ENCODE measurements around the gene TNFSF18.

Gene TNFSF18

GRCh38 chr1:173042806-173043205, 7.9 kb downstream of the TNFSF18 start:
- H3K4me3 ChIP-seq (ENCODE audit: low read depth in 1 of 2, low read length in 1 of 2) = no peak overlapping the region
- TF ChIP-seq, protein P1, sequence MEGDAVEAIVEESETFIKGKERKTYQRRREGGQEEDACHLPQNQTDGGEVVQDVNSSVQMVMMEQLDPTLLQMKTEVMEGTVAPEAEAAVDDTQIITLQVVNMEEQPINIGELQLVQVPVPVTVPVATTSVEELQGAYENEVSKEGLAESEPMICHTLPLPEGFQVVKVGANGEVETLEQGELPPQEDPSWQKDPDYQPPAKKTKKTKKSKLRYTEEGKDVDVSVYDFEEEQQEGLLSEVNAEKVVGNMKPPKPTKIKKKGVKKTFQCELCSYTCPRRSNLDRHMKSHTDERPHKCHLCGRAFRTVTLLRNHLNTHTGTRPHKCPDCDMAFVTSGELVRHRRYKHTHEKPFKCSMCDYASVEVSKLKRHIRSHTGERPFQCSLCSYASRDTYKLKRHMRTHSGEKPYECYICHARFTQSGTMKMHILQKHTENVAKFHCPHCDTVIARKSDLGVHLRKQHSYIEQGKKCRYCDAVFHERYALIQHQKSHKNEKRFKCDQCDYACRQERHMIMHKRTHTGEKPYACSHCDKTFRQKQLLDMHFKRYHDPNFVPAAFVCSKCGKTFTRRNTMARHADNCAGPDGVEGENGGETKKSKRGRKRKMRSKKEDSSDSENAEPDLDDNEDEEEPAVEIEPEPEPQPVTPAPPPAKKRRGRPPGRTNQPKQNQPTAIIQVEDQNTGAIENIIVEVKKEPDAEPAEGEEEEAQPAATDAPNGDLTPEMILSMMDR (IDR thresholded peaks at IDR 0.05) = no peak
- no peak overlapping the region for H3K27ac ChIP-seq
- H3K9me3 ChIP-seq = no peaks in the 10 kb centered on the region
- H3K36me3 ChIP-seq = no peaks in the 10 kb centered on the region
- no peaks in the 10 kb centered on the region for H3K27me3 ChIP-seq
- no peaks in the 10 kb centered on the region for H3K4me1 ChIP-seq (ENCODE audit: control insufficient read depth in 1 of 2, insufficient read depth in 1 of 2, low read depth in 1 of 2, low read length in 1 of 2)

DNA sequence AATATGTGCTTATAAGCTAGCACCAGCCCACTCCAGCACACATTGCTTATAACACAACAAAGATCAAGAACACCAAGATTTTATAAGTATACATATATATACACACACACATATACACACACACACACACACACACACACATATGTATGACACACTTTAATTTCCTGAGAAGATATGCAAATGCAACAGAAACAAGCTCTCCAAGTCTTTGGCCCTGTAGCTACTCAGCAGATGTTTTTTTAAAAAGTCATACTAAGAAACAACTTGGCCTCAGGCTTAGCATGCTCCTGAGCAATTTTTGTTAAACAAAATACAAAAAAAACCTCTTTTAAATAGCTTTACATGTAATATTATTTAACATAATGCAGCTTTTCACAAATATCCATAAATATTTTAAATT, 11.1 kb downstream of the TNFSF18 start:
- TF ChIP-seq, protein P1 (IDR thresholded peaks at IDR 0.05) = no peak

DNA sequence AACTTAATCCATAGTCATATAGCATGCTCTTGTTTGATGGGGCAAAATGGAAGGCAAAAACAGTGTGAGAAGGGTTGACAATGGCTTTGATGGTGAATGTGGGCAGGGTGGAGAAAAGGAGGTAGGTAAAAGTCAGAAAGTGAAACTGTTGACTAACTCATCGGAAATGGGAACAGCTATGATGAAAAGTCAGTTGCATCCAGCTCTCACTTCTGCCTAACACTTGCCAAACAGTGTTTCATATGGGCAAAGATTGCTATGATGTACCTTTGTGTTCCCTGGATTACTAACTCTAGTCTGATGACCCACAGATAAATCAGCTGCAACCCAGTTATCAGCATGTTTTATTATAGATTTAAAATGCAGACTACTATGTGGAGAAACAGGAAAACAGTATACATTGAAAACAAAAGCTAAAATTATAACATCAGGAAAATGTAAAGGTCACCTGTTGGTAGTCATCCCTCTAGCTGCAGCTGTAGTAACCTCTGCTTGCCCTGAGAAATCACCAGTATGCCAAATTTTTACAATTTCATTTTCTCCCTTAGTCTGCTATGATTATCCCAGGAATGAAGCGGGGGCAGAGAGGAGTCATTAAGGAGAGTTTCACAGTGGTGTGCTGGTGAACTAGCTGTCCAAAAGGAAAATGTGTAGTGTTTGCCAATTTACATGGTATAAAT, 11.7 kb downstream of the TNFSF18 start:
- TF ChIP-seq, protein P1 (IDR thresholded peaks at IDR 0.05) = no peak
- Histone ChIP-seq H3K27me3 (no peaks in the 10 kb centered on the region), H3K4me3 (ENCODE audit: low read depth in 1 of 2, low read length in 1 of 2) (no peak overlapping the region), H3K27ac (no peak overlapping the region), H3K4me1 (ENCODE audit: control insufficient read depth in 1 of 2, insufficient read depth in 1 of 2, low read depth in 1 of 2, low read length in 1 of 2) (no peaks in the 10 kb centered on the region), H3K36me3 (no peaks in the 10 kb centered on the region), H3K9me3 (no peaks in the 10 kb centered on the region)

More for the DNA sequence above, 11.1 kb downstream of the TNFSF18 start:
- Histone ChIP-seq H3K4me3 (ENCODE audit: low read depth in 1 of 2, low read length in 1 of 2) (no peak overlapping the region), H3K4me1 (ENCODE audit: control insufficient read depth in 1 of 2, insufficient read depth in 1 of 2, low read depth in 1 of 2, low read length in 1 of 2) (no peaks in the 10 kb centered on the region), H3K27ac (no peak overlapping the region), H3K27me3 (no peaks in the 10 kb centered on the region), H3K36me3 (no peaks in the 10 kb centered on the region), H3K9me3 (no peaks in the 10 kb centered on the region)

DNA sequence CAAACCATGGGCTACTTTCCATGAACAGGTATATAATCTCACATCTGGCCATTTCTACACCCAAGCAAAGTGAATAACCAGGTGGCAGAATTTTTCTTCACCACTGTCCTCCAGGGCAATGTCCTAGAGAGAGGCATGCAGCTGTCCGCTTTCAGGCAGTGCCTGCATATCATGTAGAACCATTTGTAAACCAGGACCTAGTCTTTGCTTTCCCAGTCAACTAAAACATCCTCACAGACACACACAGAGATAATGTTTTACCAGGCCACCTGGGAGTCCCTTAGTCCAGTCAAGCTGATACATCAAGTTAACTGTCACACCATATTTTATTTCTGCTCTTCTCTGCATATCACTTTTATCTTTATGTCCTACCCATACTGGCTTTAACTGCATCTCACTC, 26.2 kb downstream of the TNFSF18 start:
- H3K4me3 ChIP-seq (ENCODE audit: low read depth in 1 of 2, low read length in 1 of 2) = no peak overlapping the region
- no peaks in the 10 kb centered on the region for H3K9me3 ChIP-seq
- no peaks in the 10 kb centered on the region for H3K4me1 ChIP-seq (ENCODE audit: control insufficient read depth in 1 of 2, insufficient read depth in 1 of 2, low read depth in 1 of 2, low read length in 1 of 2)
- no peaks in the 10 kb centered on the region for H3K27me3 ChIP-seq
- H3K27ac ChIP-seq = no peak overlapping the region
- H3K36me3 ChIP-seq = no peaks in the 10 kb centered on the region
- TF ChIP-seq, protein P1 (IDR thresholded peaks at IDR 0.05) = no peak

GRCh38 chr1:173023343-173023742, 27.4 kb downstream of the TNFSF18 start:
- no peak overlapping the region for H3K4me3 ChIP-seq (ENCODE audit: low read depth in 1 of 2, low read length in 1 of 2)
- no peak overlapping the region for H3K27ac ChIP-seq
- H3K36me3 ChIP-seq = no peaks in the 10 kb centered on the region
- H3K9me3 ChIP-seq = no peaks in the 10 kb centered on the region
- TF ChIP-seq, protein P1 (IDR thresholded peaks at IDR 0.05) = no peak
- H3K27me3 ChIP-seq = no peaks in the 10 kb centered on the region
- H3K4me1 ChIP-seq (ENCODE audit: control insufficient read depth in 1 of 2, insufficient read depth in 1 of 2, low read depth in 1 of 2, low read length in 1 of 2) = no peaks in the 10 kb centered on the region
